Smooth muscle cell (in vitro differentiated cells): ENCODE results near the gene SERPING1. TPM values are rescaled to one million over a fixed set of nuclear protein-coding genes. Genes with fewer than 3 reads are reported as not detected.

Experiments
- DNase-seq: peaks from one replicate; lab custom pipeline; 2025; ENCODE audit not compliant: unreplicated experiment; lab: John Stamatoyannopoulos, UW
- H2AFZ ChIP-seq: fragments of 200-600 bp; sonication (generic); 2 replicates; pipeline ENCODE4 v1.6.0; 2016; ENCODE audit warnings: antibody characterized with exemption, low read depth, mild to moderate bottlenecking
- H3F3A ChIP-seq: fragments of 200-600 bp; sonication (generic); 2 replicates; pipeline ENCODE4 v1.6.0; 2017; ENCODE audit warnings: antibody characterized with exemption, low read depth
- H3K27ac ChIP-seq: fragments of 200-600 bp; sonication (generic); 2 replicates; pipeline ENCODE4 v1.5.1; 2016; ENCODE audit warnings: low read depth, mild to moderate bottlenecking
- H3K27me3 ChIP-seq: fragments of 200-600 bp; sonication (generic); 2 replicates; pipeline ENCODE4 v1.6.1; 2016; ENCODE audit warnings: low read depth, mild to moderate bottlenecking
- H3K36me3 ChIP-seq: fragments of 200-600 bp; sonication (generic); 2 replicates; pipeline ENCODE4 v1.5.1; 2016; ENCODE audit warnings: low read depth
- H3K4me1 ChIP-seq: fragments of 200-600 bp; sonication (generic); 2 replicates; pipeline ENCODE4 v1.5.1; 2016; ENCODE audit warnings: low read depth
- H3K4me2 ChIP-seq: fragments of 200-600 bp; sonication (generic); 2 replicates; pipeline ENCODE4 v1.6.0; 2016; ENCODE audit warnings: mild to moderate bottlenecking
- H3K4me3 ChIP-seq: fragments of 200-600 bp; sonication (generic); 2 replicates; pipeline ENCODE4 v1.5.1; 2016; ENCODE audit warnings: mild to moderate bottlenecking
- H3K79me2 ChIP-seq: fragments of 200-600 bp; sonication (generic); 2 replicates; pipeline ENCODE4 v1.6.0; 2016; ENCODE audit warnings: low read depth, mild to moderate bottlenecking
- H3K9ac ChIP-seq: fragments of 200-600 bp; sonication (generic); 2 replicates; pipeline ENCODE4 v1.6.0; 2016; ENCODE audit warnings: low read depth
- H3K9me3 ChIP-seq: fragments of 200-600 bp; sonication (generic); replicated peaks from 2 replicates; pipeline ENCODE4 v1.5.1; 2016; ENCODE audit warnings: low read depth
- H4K20me1 ChIP-seq: fragments of 200-600 bp; sonication (generic); 2 replicates; pipeline ENCODE4 v1.6.0; 2016; ENCODE audit warnings: low read depth
- CTCF ChIP-seq: fragments of 200-600 bp; sonication (generic); IDR thresholded peaks from 2 replicates; pipeline ENCODE4 v1.5.1; 2017; ENCODE audit warnings: borderline replicate concordance, mild to moderate bottlenecking, antibody characterized with exemption; ENCODE audit not compliant: insufficient read depth, poor library complexity, severe bottlenecking
- WGBS: methylation state at CpG from one replicate; pipeline ENCODE4 v1.1.7; 2016; ENCODE audit warnings: low lambda C conversion rate; 5-methylcytosine and 5-hydroxymethylcytosine counted together
- polyA plus RNA-seq: library from polyadenylated mRNA; unstranded; fragments of >200 nt; fragmentation: Nextera tagmentation; extraction: Ambion mirVana; gene quantifications from 2 replicates; pipeline ENCODE4 v1.2.1, GENCODE V29; 2016
- total RNA-seq: library from RNA; depleted of rRNA; stranded (reverse); fragments of >200 nt; gene quantifications from 2 replicates; pipeline ENCODE4 v1.2.3, GENCODE V29; 2014

Gene SERPING1
- total and polyA plus RNA-seq, 2 experiments from 2014 or later, result 47.8 to 95.8 TPM

GRCh38 chr11:57605028-57605420, 7.5 kb downstream of the SERPING1 start:
- Histone ChIP-seq H3K27me3 (no peaks in the 10 kb centered on the region), H2AFZ (no peak overlapping the region), H3F3A (no peaks in the 10 kb centered on the region), H3K4me1 (no peaks in the 10 kb centered on the region), H3K4me2 (no peak overlapping the region), H3K9me3 (no peaks in the 10 kb centered on the region), H3K4me3 (no peak overlapping the region), H3K79me2 (no peaks in the 10 kb centered on the region), H4K20me1 (no peaks in the 10 kb centered on the region), H3K27ac (no peak overlapping the region), H3K9ac (no peak overlapping the region), H3K36me3 (no peaks in the 10 kb centered on the region)
- no peak for DNase-seq
- no peak for TF ChIP-seq CTCF
- 97% methylated on average over 5 of the region's 5 CpGs for WGBS

DNA sequence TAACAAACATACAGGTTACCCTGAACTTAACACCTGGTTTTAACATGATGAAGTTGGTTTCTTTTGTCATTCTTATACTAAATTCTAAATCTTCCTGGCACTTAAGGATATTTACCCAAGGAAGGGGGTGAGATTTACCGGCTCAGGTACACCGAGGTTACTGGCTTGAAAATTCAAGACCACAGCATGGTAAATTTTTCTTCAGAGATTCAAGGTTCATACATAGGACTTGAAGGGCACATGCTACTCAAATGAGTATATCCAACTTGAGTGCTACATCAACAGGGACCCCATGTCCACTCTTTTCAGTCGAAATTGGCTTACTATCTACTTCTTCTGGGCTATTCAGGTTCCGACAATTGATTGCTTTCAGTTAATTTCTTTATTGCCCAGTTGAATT, 12.7 kb downstream of the SERPING1 start:
- WGBS, result 90% methylated on average over 4 of the region's 4 CpGs
- no peak overlapping the region for H3K27ac ChIP-seq
- TF ChIP-seq CTCF, result no peak
- no peaks in the 10 kb centered on the region for H3K36me3 ChIP-seq
- H3K9ac ChIP-seq, result no peak overlapping the region
- H3K27me3 ChIP-seq, result no peaks in the 10 kb centered on the region
- no peak for DNase-seq
- no peak overlapping the region for H3K4me2 ChIP-seq
- H3F3A ChIP-seq, result no peaks in the 10 kb centered on the region
- no peaks in the 10 kb centered on the region for H3K9me3 ChIP-seq
- H2AFZ ChIP-seq, result no peak overlapping the region
- no peak overlapping the region for H3K4me3 ChIP-seq
- H4K20me1 ChIP-seq, result no peaks in the 10 kb centered on the region
- H3K79me2 ChIP-seq, result no peaks in the 10 kb centered on the region
- no peaks in the 10 kb centered on the region for H3K4me1 ChIP-seq

DNA sequence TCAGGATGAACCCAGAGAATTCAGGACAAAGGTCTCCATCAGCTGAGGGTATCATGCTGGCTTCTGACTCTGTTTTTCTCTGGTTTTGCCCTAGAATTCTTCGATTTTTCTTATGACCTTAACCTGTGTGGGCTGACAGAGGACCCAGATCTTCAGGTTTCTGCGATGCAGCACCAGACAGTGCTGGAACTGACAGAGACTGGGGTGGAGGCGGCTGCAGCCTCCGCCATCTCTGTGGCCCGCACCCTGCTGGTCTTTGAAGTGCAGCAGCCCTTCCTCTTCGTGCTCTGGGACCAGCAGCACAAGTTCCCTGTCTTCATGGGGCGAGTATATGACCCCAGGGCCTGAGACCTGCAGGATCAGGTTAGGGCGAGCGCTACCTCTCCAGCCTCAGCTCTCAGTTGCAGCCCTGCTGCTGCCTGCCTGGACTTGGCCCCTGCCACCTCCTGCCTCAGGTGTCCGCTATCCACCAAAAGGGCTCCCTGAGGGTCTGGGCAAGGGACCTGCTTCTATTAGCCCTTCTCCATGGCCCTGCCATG, 16.8 kb downstream of the SERPING1 start:
- Histone ChIP-seq H2AFZ (no peak overlapping the region), H3K27me3 (no peaks in the 10 kb centered on the region), H3K36me3 (no peaks in the 10 kb centered on the region), H3K4me3 (no peak overlapping the region), H3K4me2 (no peak overlapping the region), H3K79me2 (no peaks in the 10 kb centered on the region), H3K9ac (no peak overlapping the region), H3F3A (no peaks in the 10 kb centered on the region), H3K9me3 (no peaks in the 10 kb centered on the region), H3K4me1 (no peaks in the 10 kb centered on the region), H3K27ac (no peak overlapping the region), H4K20me1 (no peaks in the 10 kb centered on the region)
- WGBS, result 82% methylated on average over 10 of the region's 10 CpGs
- DNase-seq, result no peak
- TF ChIP-seq CTCF, result no peak

GRCh38 chr11:57615308-57615707, 17.8 kb downstream of the SERPING1 start:
- Histone ChIP-seq H2AFZ (no peak overlapping the region), H4K20me1 (no peaks in the 10 kb centered on the region), H3K36me3 (no peaks in the 10 kb centered on the region), H3K27me3 (no peaks in the 10 kb centered on the region), H3K4me2 (no peak overlapping the region), H3K4me3 (no peak overlapping the region), H3K79me2 (no peaks in the 10 kb centered on the region), H3K9ac (no peak overlapping the region), H3K4me1 (no peaks in the 10 kb centered on the region), H3K9me3 (no peaks in the 10 kb centered on the region), H3K27ac (no peak overlapping the region), H3F3A (no peaks in the 10 kb centered on the region)
- TF ChIP-seq CTCF, result no peak
- no peak for DNase-seq
- 85% methylated on average over 1 of the region's 1 CpG for WGBS
